Lower leg skin (tissue), 4 donors: ENCODE results near the gene PTPA. TPM values are rescaled to one million over a fixed set of nuclear protein-coding genes. Genes with fewer than 3 reads are reported as not detected.
A peak's percentile ranks its signal among the peaks of the same experiment; 100 is the strongest.
"Not testable (repeated sequence)": the region's sequence is repeated elsewhere in the genome, so short reads cannot be mapped to it uniquely, and the experiment has no call there.

Source experiments
- DNase-seq, 2 donors: peaks; one replicate each; pipeline ENCODE4 v3.0.0-alpha.2; 2019; ENCODE audit warnings: low spot score in 2 of 2
- H3K4me3 ChIP-seq: fragments of 200-600 bp; sonication (generic); 2 replicates; pipeline ENCODE4 v1.5.1; 2017; ENCODE audit warnings: mild to moderate bottlenecking, low read depth; ENCODE audit not compliant: poor library complexity, severe bottlenecking
- CTCF ChIP-seq, 3 donors: fragments of 450-650 bp; IDR thresholded peaks; one replicate each; pipeline ENCODE4 v1.5.1; 2016; ENCODE audit warnings: antibody characterized with exemption in 3 of 3, mild to moderate bottlenecking in 3 of 3, moderate library complexity in 2 of 3
- POLR2A ChIP-seq, 2 donors: fragments of 450-650 bp; IDR thresholded peaks; one replicate each; pipeline ENCODE4 v1.6.1; 2016 to 2017; ENCODE audit warnings: antibody characterized with exemption in 2 of 2, mild to moderate bottlenecking in 1 of 2, moderate library complexity in 1 of 2
- WGBS, 2 donors: methylation state at CpG; one replicate each; pipeline ENCODE4 v1.1.5; 2018; 5-methylcytosine and 5-hydroxymethylcytosine counted together
- intact Hi-C: fragments of 100-400 bp; cut with DNase I; formaldehyde crosslinking; loops from one replicate; pipeline ENCODE4 v1.15.0; 2023; ENCODE audit warnings: low total_unique reads
- total RNA-seq, 4 donors: library from RNA; depleted of rRNA; stranded (reverse); fragments of >200 nt; gene quantifications; one replicate each; pipeline ENCODE4 v1.1.0, GENCODE V29; 2016

Gene PTPA
- total RNA-seq, 4 donors from 2014 or later: 62.9 to 104 (median 73.8) TPM

DNA sequence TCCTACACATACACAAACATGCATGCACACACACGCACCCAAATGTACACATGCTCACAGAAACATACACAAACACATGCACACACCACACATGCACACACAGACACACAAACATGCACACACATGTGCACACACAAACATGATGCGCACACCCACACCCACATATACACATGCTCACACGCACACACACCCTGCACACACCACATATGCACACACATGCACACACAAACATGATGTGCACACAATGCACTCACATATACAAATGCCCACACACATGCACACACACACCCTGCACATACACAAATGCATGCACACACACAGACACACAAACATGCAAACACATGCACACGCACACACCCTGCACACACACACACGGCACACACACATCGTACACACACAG is 74.2 kb downstream of the PTPA start:
- WGBS, 2 donors: 91 to 93% methylated on average over 6 of the region's 6 CpGs
- DNase-seq: no peak
- intact Hi-C loops: no loop called here

GRCh38 chr9:129185991-129186390 is 74.8 kb downstream of the PTPA start:
- H3K4me3 ChIP-seq: no peak overlapping the region
- 62 to 64% methylated on average over 10 of the region's 10 CpGs for WGBS, 2 donors
- intact Hi-C loops: no loop called here
- TF ChIP-seq CTCF (IDR thresholded peaks at IDR 0.05) (no peak), POLR2A (IDR thresholded peaks at IDR 0.05) (no peak)
- no peak for DNase-seq

More for the DNA sequence above, 74.2 kb downstream of the PTPA start:
- no peak overlapping the region for H3K4me3 ChIP-seq
- TF ChIP-seq POLR2A (IDR thresholded peaks at IDR 0.05): no peak
- TF ChIP-seq CTCF (IDR thresholded peaks at IDR 0.05): peak in 1 of 3 donors; percentile 48

DNA sequence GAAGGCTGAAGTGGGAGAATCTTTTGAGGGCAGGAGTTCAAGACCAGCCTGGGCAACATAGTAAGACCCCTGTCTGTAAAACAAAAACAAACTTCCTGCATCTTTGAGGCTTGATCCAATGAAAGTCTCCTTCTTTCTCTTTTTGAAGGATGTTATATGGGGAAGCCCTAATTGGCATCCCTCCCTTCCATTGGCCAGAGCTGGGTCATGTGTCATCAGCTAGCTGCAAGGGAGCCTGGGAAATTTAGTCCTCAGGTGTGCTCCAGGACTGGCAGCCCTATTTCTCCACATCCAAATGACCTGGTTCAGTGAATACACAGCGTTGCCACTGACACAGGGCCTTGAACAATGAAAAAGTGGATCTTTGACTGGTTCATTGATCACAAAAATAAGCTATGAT is 75.8 kb downstream of the PTPA start:
- DNase-seq: no peak
- no peak overlapping the region for H3K4me3 ChIP-seq
- intact Hi-C loops: no loop called here
- TF ChIP-seq CTCF (IDR thresholded peaks at IDR 0.05): no peak
- 80 to 86% methylated on average over 1 of the region's 1 CpG for WGBS, 2 donors

GRCh38 chr9:129189971-129190370 is 78.8 kb downstream of the PTPA start:
- intact Hi-C loops, H3K4me3 ChIP-seq, DNase-seq: not testable (repeated sequence)
- WGBS, 2 donors: 95 to 96% methylated on average over 8 of the region's 8 CpGs

DNA sequence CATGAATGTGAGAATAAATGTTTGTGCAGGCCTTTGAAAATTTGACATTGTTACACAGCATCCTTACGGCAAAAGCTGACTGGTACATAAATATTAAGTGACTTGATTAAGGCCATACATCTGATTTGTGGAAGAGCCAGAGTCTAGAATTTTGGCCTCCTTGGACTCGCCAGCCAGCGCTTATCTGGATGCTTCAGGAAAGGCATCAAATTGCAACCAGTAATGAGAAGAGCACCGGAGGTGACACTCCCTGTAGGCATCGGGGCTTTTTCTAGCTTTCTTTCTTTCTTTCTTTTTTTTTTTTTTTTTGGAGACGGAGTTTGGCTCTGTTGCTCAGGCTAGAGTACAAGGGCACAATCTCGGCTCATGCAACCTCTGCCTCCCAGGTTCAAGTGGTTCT is 80.0 kb downstream of the PTPA start:
- no peak for TF ChIP-seq CTCF (IDR thresholded peaks at IDR 0.05)
- no peak for TF ChIP-seq POLR2A (IDR thresholded peaks at IDR 0.05)
- DNase-seq: no peak
- H3K4me3 ChIP-seq: no peak overlapping the region
- 87 to 88% methylated on average over 7 of the region's 7 CpGs for WGBS, 2 donors
- intact Hi-C loops: no loop called here

- TF ChIP-seq POLR2A (IDR thresholded peaks at IDR 0.05) (no peak), CTCF (IDR thresholded peaks at IDR 0.05) (no peak)
- intact Hi-C loops: no loop called here
- DNase-seq: no peak
- H3K4me3 ChIP-seq: no peak overlapping the region
- 77 to 92% methylated on average over 6 to 7 of the region's 7 CpGs for WGBS, 2 donors
These were observed 82.4 kb downstream of the PTPA start for GRCh38 chr9:129193655-129194054.
